ENCODE data around the gene PDXK. TPM values are rescaled to one million over a fixed set of nuclear protein-coding genes. Genes with fewer than 3 reads are reported as not detected.

Gene PDXK
- polyA plus RNA-seq, 1 experiment = 129 TPM

- TF ChIP-seq CTCF (IDR thresholded peaks at IDR 0.05; ENCODE audit: low read depth, low read length) = no peak
- Histone ChIP-seq H3K4me3 (ENCODE audit: low read depth, low read length) (no peak overlapping the region), H3K27me3 (ENCODE audit: control insufficient read depth, insufficient read depth, low read length) (no peaks in the 10 kb centered on the region), H3K27ac (ENCODE audit: low read depth, low read length) (no peak overlapping the region), H3K9me3 (ENCODE audit: control insufficient read depth, insufficient read depth, low read length) (peaks cover 5% of the 10 kb centered on the region; the same call in 1 of the 2 replicates)
- no peak for DNase-seq (ENCODE audit: low read depth, low spot score)
- ChIA-PET CTCF (no interaction called here), POLR2A (no interaction called here)
These were observed 34.5 kb downstream of the PDXK start for GRCh38 chr21:43753439-43753799.

- DNase-seq (ENCODE audit: low read depth, low spot score) = no peak
- Histone ChIP-seq H3K9me3 (ENCODE audit: control insufficient read depth, insufficient read depth, low read length) (peaks cover 5% of the 10 kb centered on the region; the same call in 1 of the 2 replicates), H3K27me3 (ENCODE audit: control insufficient read depth, insufficient read depth, low read length) (no peaks in the 10 kb centered on the region), H3K27ac (ENCODE audit: low read depth, low read length) (no peak overlapping the region), H3K4me3 (ENCODE audit: low read depth, low read length) (no peak overlapping the region)
- CTCF ChIA-PET = no interaction called here
- TF ChIP-seq CTCF (IDR thresholded peaks at IDR 0.05; ENCODE audit: low read depth, low read length) = no peak
- POLR2A ChIA-PET = no interaction called here
These were observed 36.2 kb downstream of the PDXK start for GRCh38 chr21:43754948-43755781.

- CTCF ChIA-PET = no interaction called here
- POLR2A ChIA-PET = no interaction called here
These were observed 37.1 kb downstream of the PDXK start for GRCh38 chr21:43755820-43756594.

DNA sequence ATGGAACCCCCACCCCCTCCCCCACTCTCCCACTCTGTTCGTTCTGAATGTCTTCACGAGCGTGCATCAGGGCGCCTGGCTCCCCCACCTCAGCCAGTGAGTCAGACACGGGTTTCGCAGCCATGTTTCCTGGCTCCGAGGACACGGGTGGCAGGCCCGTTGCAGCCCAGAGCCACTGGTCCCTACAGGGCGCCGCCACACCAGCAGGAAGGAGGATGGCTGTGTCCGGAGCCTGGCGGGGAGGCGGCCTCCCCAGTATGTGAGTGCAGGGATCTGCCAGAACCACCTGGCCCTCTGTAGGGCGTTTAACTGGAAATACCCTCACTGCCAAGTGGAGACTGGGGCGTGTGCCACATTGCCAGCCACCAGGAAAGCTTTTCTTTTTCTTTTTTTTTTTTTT lies 38.7 kb downstream of the PDXK start:
- CTCF ChIA-PET = interaction anchor here (0.7 kb wide), 2 partner anchors 12 to 396 kb away, joined by 3 to 4 read pairs; no protein-coding TSS in a partner anchor
- no peak for DNase-seq (ENCODE audit: low read depth, low spot score)
- peak overlapping the region; percentile 31 for H3K27ac ChIP-seq (ENCODE audit: low read depth, low read length)
- no peaks in the 10 kb centered on the region for H3K27me3 ChIP-seq (ENCODE audit: control insufficient read depth, insufficient read depth, low read length)
- POLR2A ChIA-PET = interaction anchor here (0.8 kb wide), 1 partner anchor 11 kb away, joined by 3 read pairs; no protein-coding TSS in a partner anchor
- peaks cover 10% of the 10 kb centered on the region for H3K9me3 ChIP-seq (ENCODE audit: control insufficient read depth, insufficient read depth, low read length)
- no peak overlapping the region for H3K4me3 ChIP-seq (ENCODE audit: low read depth, low read length)
- TF ChIP-seq CTCF (IDR thresholded peaks at IDR 0.05; ENCODE audit: low read depth, low read length) = no peak

More at GRCh38 chr21:43755820-43756594, 37.1 kb downstream of the PDXK start:
- Histone ChIP-seq H3K4me3 (ENCODE audit: low read depth, low read length) (no peak overlapping the region), H3K27ac (ENCODE audit: low read depth, low read length) (no peak overlapping the region), H3K9me3 (ENCODE audit: control insufficient read depth, insufficient read depth, low read length) (peaks cover 5% of the 10 kb centered on the region; the same call in 1 of the 2 replicates), H3K27me3 (ENCODE audit: control insufficient read depth, insufficient read depth, low read length) (no peaks in the 10 kb centered on the region)
- TF ChIP-seq CTCF (IDR thresholded peaks at IDR 0.05; ENCODE audit: low read depth, low read length) = no peak
- no peak for DNase-seq (ENCODE audit: low read depth, low spot score)

All from AG04450 (cell line).